OCI-LY3 (cell line): ENCODE data around the gene L3HYPDH.

ENCODE experiments used
- H2AFZ ChIP-seq: fragments of 200-600, 300-600 bp; shearing (Covaris generic); 2 replicates; pipeline ENCODE4 v1.6.0; 2014; ENCODE audit warnings: antibody characterized with exemption, low read depth, low read length
- H3K27ac ChIP-seq: fragments of 200-600, 300-600 bp; sonication (generic); 2 replicates; pipeline ENCODE4 v1.5.1; 2014; ENCODE audit warnings: mild to moderate bottlenecking, low read length, moderate library complexity, mixed read lengths
- H3K27me3 ChIP-seq: fragments of 200-600, 300-600 bp; sonication (generic); 2 replicates; pipeline ENCODE4 v1.6.1; 2014; ENCODE audit warnings: low read depth, low read length, mixed read lengths
- H3K36me3 ChIP-seq: fragments of 200-600, 300-600 bp; sonication (generic); replicated peaks from 2 replicates; pipeline ENCODE3; 2014; ENCODE audit warnings: low read depth, low read length, mixed read lengths
- H3K4me1 ChIP-seq: fragments of 300-600, 200-600 bp; sonication (generic); 2 replicates; pipeline ENCODE4 v1.6.1; 2014; ENCODE audit warnings: low read length, mixed read lengths
- H3K4me2 ChIP-seq: fragments of 200-600, 300-600 bp; sonication (generic); 2 replicates; pipeline ENCODE4 v1.6.1; 2014; ENCODE audit warnings: low read length, mixed read lengths
- H3K4me3 ChIP-seq: fragments of 300-600, 200-600 bp; sonication (generic); 2 replicates; pipeline ENCODE4 v1.5.1; 2014; ENCODE audit warnings: antibody characterized with exemption, mild to moderate bottlenecking, low read length, moderate library complexity
- H3K79me2 ChIP-seq: fragments of 300-600, 200-600 bp; shearing (Covaris generic); 2 replicates; pipeline ENCODE4 v1.6.1; 2014; ENCODE audit warnings: mild to moderate bottlenecking, low read length, mixed read lengths
- H3K9ac ChIP-seq: fragments of 300-600, 200-600 bp; shearing (Covaris generic); 2 replicates; pipeline ENCODE4 v1.6.0; 2014; ENCODE audit warnings: mild to moderate bottlenecking, low read length, moderate library complexity
- H3K9me3 ChIP-seq: fragments of 200-600, 300-600 bp; shearing (Covaris generic); 2 replicates; pipeline ENCODE4 v1.6.1; 2014; ENCODE audit warnings: low read length, mixed read lengths; ENCODE audit not compliant: insufficient read depth
- H4K20me1 ChIP-seq: fragments of 200-600, 300-600 bp; sonication (generic); 2 replicates; pipeline ENCODE4 v1.6.1; 2016; ENCODE audit warnings: low read length, mixed read lengths; ENCODE audit not compliant: insufficient read depth
- CTCF ChIP-seq: fragments of 200-600, 300-600 bp; sonication (generic); IDR thresholded peaks from 2 replicates; pipeline ENCODE4 v1.5.1; 2014; ENCODE audit warnings: antibody characterized with exemption, low read length, low read depth
- EZH2phosphoT487 ChIP-seq: fragments of 200-600 bp; shearing (Covaris generic); IDR thresholded peaks from 2 replicates; pipeline ENCODE4 v1.6.1; 2018; ENCODE audit warnings: antibody characterized with exemption, mixed run types, low read depth

Gene L3HYPDH

GRCh38 chr14:59520224-59520623 lies 36.0 kb upstream of the L3HYPDH start:
- Histone ChIP-seq H3K79me2 (no peaks in the 10 kb centered on the region), H3K9me3 (no peaks in the 10 kb centered on the region), H3K27ac (no peak overlapping the region), H3K4me1 (no peaks in the 10 kb centered on the region), H4K20me1 (no peaks in the 10 kb centered on the region), H3K4me3 (no peak overlapping the region), H3K4me2 (no peak overlapping the region), H2AFZ (no peak overlapping the region), H3K36me3 (no peaks in the 10 kb centered on the region), H3K27me3 (0 out of 2 replicates have a peak, but pooled peaks cover 5% of the 10 kb centered on the region), H3K9ac (no peak overlapping the region)
- TF ChIP-seq CTCF (no peak), EZH2phosphoT487 (no peak)

GRCh38 chr14:59511916-59512575 lies 27.8 kb upstream of the L3HYPDH start:
- H2AFZ ChIP-seq, result no peak overlapping the region
- H3K4me1 ChIP-seq, result no peaks in the 10 kb centered on the region
- no peaks in the 10 kb centered on the region for H3K79me2 ChIP-seq
- H4K20me1 ChIP-seq, result no peaks in the 10 kb centered on the region
- H3K27ac ChIP-seq, result no peak overlapping the region
- peak; percentile 75 for TF ChIP-seq CTCF
- TF ChIP-seq EZH2phosphoT487, result no peak
- no peak overlapping the region for H3K4me3 ChIP-seq
- peaks cover 7% of the 10 kb centered on the region; the same call in 1 of the 2 replicates for H3K27me3 ChIP-seq
- no peak overlapping the region for H3K9ac ChIP-seq
- H3K9me3 ChIP-seq, result no peaks in the 10 kb centered on the region
- H3K36me3 ChIP-seq, result no peaks in the 10 kb centered on the region
- no peak overlapping the region for H3K4me2 ChIP-seq

DNA sequence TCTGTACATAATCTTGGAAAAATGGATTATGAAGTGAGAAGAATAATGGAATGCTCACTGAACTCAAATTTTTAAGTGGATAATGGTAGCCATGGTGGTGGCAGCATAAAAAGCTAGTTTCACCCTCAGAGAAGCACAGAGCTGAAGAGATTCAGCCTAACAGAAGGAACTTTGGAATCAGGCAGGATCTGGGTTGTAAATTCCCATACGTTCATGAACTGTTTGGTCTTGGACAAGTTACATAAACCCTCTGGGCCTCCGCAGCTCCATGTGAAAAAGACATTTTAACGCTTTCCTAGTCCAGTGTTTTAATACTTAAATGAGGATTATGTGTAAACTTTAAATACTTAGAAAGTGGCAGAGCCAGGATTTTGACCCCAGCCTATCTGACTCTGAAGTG lies 26.8 kb upstream of the L3HYPDH start:
- Histone ChIP-seq H3K79me2 (no peaks in the 10 kb centered on the region), H3K4me2 (no peak overlapping the region), H3K36me3 (no peaks in the 10 kb centered on the region), H3K27ac (no peak overlapping the region), H3K4me1 (no peaks in the 10 kb centered on the region), H3K4me3 (no peak overlapping the region), H4K20me1 (no peaks in the 10 kb centered on the region), H3K9me3 (no peaks in the 10 kb centered on the region), H3K27me3 (peaks cover 7% of the 10 kb centered on the region; the same call in 1 of the 2 replicates), H2AFZ (no peak overlapping the region), H3K9ac (no peak overlapping the region)
- TF ChIP-seq CTCF, result no peak
- no peak for TF ChIP-seq EZH2phosphoT487

DNA sequence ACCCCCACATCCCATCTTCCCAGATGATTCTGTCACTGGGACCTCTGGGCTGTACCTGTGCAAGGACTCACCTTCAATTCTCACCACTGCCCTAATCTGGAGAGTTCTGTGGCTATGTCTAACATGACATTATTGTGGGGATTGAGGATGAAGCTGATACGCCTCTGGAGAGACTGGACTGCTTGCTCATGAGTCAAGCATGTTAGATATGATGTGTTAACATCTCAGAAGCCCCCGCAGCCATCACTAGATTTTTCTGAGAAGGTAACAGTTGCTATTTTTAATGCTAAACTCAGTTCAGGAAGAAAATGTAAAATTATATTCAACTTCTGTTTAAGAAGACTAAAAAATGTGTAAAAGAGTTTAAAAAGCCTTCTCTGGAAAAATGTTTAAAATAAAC lies 25.8 kb upstream of the L3HYPDH start:
- no peak overlapping the region for H3K4me3 ChIP-seq
- H3K4me1 ChIP-seq, result no peaks in the 10 kb centered on the region
- H3K36me3 ChIP-seq, result no peaks in the 10 kb centered on the region
- no peaks in the 10 kb centered on the region for H4K20me1 ChIP-seq
- no peak overlapping the region for H3K27ac ChIP-seq
- H3K27me3 ChIP-seq, result peaks cover 7% of the 10 kb centered on the region; the same call in 1 of the 2 replicates
- H3K4me2 ChIP-seq, result no peak overlapping the region
- no peak overlapping the region for H3K9ac ChIP-seq
- H3K9me3 ChIP-seq, result no peaks in the 10 kb centered on the region
- no peaks in the 10 kb centered on the region for H3K79me2 ChIP-seq
- TF ChIP-seq CTCF (no peak), EZH2phosphoT487 (no peak)
- H2AFZ ChIP-seq, result no peak overlapping the region
